PFSK-1 (cell line): ENCODE data around the gene ATP11A.

Experiments
- FOXP2 ChIP-seq: optimal IDR thresholded peaks from 2 replicates; pipeline ENCODE3; 2011; ENCODE audit warnings: borderline replicate concordance, control low read depth, inconsistent platforms; ENCODE audit not compliant: insufficient read depth; ENCODE audit errors: extremely low read length, extremely low read depth
- SIN3A ChIP-seq: IDR thresholded peaks from 2 replicates; pipeline ENCODE4 v1.6.1; 2012; ENCODE audit warnings: mild to moderate bottlenecking, low read length, moderate library complexity, borderline replicate concordance; ENCODE audit not compliant: insufficient read depth
- TF ChIP-seq, protein P1 (sequence below), 2 experiments: IDR thresholded peaks; 2 replicates each; pipeline versions ENCODE4 v1.6.1 to v1.8.0; 2011 to 2012; ENCODE audit warnings: low read depth in 2 of 2, low read length in 2 of 2, control low read depth in 1 of 2, inconsistent platforms in 1 of 2, mild to moderate bottlenecking in 1 of 2, moderate library complexity in 1 of 2; ENCODE audit not compliant: insufficient read depth in 1 of 2

DNA sequence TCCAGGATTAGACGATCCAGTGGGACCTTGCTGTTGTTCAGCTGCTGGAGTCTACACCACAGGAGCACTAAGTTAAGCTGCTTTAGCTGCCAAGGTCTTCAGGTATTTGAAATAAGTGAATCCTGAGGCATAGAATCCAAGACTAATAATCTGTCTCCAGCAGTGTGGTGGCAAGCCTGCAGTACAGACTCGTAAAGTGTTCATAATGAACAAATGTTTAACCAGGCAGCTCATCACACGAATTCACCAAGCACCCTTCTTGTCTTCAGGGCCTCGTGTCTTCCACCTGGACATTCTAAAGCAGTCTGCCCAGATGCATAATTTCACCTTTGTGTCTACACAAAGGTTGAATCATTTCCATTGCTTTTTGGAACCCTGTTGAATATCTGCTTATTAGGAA, 5.3 kb downstream of the ATP11A start:
- TF ChIP-seq SIN3A: no peak
- TF ChIP-seq FOXP2: no peak
- TF ChIP-seq, protein P1, sequence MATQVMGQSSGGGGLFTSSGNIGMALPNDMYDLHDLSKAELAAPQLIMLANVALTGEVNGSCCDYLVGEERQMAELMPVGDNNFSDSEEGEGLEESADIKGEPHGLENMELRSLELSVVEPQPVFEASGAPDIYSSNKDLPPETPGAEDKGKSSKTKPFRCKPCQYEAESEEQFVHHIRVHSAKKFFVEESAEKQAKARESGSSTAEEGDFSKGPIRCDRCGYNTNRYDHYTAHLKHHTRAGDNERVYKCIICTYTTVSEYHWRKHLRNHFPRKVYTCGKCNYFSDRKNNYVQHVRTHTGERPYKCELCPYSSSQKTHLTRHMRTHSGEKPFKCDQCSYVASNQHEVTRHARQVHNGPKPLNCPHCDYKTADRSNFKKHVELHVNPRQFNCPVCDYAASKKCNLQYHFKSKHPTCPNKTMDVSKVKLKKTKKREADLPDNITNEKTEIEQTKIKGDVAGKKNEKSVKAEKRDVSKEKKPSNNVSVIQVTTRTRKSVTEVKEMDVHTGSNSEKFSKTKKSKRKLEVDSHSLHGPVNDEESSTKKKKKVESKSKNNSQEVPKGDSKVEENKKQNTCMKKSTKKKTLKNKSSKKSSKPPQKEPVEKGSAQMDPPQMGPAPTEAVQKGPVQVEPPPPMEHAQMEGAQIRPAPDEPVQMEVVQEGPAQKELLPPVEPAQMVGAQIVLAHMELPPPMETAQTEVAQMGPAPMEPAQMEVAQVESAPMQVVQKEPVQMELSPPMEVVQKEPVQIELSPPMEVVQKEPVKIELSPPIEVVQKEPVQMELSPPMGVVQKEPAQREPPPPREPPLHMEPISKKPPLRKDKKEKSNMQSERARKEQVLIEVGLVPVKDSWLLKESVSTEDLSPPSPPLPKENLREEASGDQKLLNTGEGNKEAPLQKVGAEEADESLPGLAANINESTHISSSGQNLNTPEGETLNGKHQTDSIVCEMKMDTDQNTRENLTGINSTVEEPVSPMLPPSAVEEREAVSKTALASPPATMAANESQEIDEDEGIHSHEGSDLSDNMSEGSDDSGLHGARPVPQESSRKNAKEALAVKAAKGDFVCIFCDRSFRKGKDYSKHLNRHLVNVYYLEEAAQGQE (IDR thresholded peaks at IDR 0.05; ENCODE audit: insufficient read depth in 1 of 2, low read depth in 2 of 2, low read length in 2 of 2): no peak
